ENCODE results near the gene COL20A1.

The COL20A1 gene

DNA sequence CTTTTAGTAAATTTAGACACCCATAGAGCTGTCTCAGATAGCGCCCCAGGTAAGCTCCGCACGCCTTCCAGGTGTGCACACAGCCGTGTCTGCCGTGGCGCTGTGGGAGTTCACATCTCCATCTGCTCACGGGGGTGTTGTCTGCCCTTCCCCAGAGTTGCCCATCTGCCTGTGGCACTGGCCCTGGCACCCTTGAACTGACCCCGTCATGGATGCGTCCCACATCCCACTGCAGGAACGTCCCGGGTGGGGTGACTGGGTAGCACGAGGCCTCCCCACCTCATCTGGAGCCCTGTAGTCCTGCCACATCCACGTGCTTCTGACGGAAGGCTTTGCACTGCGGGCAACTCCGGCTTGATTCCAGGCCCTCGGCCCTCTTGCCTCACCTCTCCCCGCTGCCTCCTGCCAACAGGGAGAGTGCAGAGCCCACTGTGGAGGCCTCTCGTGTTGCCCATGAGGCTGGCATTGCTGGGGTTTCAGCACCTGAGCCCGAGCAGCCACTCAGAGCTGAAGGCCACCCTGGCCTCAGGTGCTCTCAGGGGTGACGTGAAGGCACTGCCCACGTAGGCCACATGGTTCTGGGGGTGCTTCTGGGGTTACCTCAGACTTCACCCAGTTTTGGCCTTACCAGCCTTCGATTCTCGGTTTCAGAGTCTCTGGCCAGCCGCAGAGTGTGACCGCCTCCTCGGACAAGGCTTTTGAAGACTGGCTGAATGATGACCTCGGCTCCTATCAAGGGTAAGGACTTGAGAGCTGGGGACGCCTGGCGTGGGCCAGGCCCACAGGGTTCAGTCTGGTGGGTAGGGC lies 15.3 kb upstream of the COL20A1 start:
- no peak for DNase-seq (ENCODE audit: low spot score)

DNA sequence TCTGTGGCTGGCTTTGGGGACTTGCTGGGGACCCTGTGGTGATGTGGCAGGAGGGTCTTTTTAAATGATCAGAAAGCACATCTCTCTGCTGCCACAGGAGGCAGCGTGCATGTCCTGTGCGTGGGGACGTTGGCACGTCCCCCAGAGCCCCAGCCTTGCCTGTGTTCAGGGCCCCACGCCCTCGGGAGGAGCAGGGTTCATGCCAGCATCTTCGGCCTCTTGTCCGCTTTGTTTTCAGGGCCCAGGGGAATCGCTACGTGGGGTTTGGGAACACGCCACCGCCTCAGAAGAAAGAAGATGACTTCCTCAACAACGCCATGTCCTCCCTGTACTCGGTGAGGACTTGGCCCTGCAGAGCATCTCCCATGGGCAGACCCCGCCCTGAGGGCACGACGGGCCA lies 14.3 kb upstream of the COL20A1 start:
- no peak for DNase-seq (ENCODE audit: low spot score)

DNA sequence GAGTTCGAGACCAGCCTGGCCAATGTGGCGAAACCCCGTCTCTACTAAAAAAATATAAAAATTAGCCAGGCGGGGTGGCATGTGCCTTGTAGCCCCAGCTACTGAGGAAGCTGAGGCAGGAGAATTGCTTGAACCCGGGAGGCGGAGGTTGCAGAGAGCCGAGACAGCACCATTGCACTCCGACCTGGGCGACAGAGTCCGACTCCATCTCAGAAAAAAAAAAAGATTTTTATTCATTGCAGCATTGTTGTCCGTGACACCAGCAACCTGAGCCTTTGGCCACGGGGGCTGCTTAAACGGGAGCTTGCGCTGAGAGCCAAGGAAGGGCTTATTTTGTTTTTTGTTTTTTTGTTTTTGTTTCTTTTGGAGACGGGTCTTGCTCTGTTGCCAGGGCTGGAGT lies 13.1 kb upstream of the COL20A1 start:
- no peak for DNase-seq (ENCODE audit: low spot score)

DNA sequence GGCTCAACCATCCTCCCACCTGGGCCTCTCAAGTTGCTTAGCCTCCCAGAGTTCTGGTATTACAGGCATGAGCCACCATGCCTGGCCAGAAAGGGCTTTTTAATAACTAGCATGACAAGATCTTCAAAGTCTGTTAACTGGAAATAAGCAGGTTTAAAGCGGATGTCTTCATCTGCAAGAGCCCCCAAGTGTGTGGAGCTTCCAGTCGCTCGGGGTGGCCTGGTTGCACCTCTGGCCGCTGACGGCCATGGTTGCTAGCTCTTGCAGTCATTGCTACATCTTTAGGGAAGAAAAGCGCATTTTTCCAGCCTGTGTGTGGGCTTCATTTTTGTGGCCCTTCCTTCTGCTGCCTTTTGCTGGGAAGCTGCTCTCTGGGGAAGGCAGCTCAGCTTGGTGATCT lies 12.6 kb upstream of the COL20A1 start:
- DNase-seq (ENCODE audit: low spot score) = no peak

DNA sequence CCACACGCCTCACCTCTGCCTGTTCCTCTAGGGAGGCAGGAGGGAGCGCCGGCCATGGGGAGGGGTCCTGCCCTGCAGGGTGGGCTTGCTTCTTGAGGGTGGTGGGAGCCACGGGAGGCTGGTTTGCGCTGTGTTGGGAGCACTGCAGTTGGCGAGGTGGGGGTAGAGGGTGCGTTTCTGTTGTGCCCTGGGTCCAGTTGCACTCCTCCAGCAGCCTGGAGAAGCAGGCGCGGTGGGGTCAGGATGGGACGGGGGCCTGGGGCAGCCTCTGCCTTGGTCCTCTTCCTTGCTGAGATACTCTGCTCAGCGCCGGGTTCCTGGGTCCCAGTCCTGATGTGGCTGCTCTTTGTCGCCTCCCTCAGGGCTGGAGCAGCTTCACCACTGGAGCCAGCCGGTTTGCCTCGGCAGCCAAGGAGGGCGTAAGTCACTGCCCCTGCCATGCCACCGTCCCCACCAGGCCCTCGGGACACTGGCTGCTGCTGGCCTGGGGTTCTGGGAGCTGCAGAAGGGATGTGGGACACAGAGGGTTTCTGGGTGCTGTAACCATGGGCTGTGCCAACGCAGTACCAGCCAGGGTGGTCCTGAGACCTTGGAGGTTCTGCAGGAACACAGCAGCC lies 11.9 kb upstream of the COL20A1 start:
- DNase-seq (ENCODE audit: low spot score) = no peak

DNA sequence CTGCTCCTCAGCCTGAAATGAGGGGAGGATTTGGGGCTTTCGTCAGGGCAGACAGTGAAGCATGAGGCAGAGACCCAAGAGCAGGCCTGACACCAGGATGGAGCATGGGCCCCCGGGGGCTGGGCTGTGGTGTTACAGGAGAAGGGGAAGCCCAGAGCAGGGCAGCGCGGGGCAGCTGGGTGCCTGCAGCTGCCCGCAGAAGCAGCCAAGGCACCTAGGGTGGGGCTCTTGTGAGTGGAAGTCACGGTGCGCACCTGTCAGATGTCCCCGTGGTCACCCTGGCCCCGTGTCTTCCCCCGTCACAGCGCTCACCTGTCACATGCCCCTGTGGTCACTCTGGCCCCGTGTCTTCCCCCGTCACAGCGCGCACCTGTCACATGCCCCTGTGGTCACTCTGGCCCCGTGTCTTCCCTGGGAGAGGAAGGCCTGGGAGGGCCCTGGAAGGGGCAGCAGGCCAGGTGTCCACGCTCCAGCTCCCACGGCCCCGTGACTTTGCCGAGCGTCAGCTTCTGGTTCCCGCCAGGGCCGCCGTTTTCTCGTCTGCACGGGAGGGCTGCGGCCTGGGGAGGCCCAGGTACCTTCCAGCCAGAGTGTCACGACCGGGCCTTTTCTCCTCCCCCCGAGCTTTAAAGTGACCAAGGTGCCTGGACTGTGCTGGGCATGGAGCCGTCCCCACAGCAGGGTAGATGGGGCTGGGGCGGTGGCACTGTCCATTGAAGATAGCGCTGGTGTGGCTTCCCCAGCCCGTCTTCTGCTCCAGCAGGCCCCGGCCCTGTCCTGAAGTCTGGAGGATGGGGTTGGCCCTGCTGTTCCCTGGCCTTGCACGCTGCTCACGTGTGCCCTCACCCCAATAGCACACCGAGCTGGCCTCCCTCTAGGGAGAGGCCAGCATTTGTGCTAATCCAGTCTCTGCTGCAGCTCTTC lies 11.0 kb upstream of the COL20A1 start:
- DNase-seq (ENCODE audit: low spot score) = no peak

DNA sequence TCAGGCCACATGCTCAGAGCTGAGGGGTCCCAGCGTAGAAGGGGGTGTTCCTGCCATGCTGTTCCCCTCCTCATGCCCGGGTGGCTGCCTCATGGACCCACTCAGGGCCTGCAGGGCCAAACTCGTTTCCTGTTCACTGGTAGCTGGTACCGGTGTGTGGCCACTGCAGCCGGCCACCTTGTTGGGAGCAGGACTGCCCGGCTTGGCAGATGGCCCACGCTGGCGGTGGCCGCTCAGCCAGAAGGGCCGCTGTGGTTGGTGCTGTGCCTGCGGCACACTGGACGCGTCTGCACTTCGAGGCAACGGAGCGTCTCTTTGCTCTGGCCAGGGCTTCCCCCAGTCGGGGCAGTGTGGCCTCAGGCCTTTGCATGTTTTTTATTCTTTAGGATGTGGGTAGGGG lies 10.0 kb upstream of the COL20A1 start:
- no peak for DNase-seq (ENCODE audit: low spot score)

DNA sequence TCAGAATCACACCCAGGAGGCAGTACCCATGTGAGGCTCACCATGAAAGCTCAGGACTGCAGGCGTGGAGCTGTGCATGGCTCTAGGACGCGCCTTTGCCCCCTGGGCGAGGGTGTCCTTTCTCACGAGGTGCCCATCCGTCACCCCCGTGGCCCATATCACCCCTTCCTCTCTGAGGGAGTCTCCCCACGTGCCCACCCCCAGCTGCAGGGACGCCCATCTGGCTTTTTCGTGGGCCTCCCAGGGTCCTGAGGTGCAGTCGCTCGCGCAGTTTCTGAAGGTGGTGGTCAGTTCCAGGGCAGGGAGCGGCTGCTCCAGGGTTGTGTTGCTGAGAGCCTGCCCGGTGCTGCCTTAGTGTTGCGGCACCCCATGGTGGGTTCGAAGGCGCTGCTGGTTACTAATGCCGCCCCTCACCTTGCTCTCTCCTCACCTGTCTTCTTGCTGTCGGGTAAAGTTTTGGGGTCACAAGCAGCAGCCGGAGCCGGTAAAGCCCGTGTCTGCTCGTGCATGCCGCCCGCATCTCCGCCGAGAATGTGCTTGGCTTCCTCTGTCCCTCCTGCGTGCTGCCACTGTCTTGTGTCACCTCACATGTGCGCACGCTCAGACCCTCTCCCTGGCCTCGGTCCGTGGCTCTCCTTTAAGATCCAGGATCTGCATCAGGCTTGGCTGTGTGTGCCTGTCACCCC lies 9.4 kb upstream of the COL20A1 start:
- DNase-seq (ENCODE audit: low spot score) = no peak

DNA sequence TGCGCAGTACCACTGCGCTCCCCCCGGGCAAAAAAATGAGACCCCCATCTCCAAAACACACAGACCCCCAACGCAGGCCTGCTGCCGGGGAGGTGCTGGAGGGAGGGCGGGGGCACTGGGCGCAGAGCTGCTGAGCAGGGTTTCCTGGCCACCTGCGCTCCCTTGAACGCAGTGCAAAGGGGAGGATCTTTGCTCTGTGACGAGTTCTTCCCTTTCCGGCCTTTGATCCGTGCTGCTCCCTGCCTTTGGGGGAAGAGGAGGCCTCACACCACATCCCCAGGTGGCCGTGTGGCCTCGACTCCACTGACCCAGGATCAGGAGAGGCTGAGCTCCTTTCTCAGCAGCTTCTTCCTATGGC lies 8.9 kb upstream of the COL20A1 start:
- no peak for DNase-seq (ENCODE audit: low spot score)

DNA sequence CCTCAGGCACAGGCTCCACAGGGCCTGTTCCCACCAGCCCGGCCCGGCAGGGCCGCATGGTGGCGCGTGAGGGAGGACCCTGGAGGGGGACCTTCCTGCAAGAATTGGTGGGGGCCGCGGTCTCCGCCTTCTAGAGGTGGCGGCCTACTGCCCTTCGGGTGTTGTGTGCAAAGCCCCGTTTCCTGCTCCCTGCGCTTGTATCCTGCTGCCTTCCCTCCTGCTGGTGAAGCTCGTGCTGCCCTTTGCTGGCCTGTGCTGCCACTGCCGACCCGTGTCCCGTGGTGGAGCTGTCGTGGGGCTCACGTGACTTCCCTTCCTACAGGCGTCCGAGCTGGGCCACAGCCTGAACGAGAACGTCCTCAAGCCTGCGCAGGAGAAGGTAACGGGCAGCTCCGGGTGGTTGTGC lies 8.4 kb upstream of the COL20A1 start:
- no peak for DNase-seq (ENCODE audit: low spot score)

DNA sequence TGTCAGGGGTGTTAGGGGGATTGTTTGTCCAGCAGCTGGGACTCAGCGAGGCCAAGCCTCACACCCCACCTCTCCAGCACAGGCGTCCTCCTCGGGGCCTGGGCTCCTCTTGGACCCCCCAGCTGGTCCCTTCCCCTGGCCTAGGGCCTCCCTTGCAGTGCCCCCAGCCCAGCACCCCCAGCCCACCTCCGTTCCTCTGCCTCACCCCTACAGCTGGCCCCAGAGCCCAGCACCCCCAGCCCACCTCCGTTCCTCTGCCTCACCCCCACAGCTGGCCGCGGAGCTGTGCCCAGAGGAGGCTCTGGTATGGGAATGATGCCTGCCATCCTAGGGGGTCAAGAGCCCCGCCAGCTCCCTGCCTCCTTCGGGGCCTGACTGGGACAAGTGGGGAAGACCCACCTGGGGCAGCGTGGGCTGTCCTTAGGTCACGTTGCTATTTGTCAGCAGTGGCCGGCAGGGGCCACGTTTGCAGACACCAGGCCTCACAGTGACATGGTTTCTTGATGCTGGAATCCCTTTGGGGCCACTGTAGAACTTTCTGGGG lies 7.9 kb upstream of the COL20A1 start:
- no peak for DNase-seq (ENCODE audit: low spot score)

DNA sequence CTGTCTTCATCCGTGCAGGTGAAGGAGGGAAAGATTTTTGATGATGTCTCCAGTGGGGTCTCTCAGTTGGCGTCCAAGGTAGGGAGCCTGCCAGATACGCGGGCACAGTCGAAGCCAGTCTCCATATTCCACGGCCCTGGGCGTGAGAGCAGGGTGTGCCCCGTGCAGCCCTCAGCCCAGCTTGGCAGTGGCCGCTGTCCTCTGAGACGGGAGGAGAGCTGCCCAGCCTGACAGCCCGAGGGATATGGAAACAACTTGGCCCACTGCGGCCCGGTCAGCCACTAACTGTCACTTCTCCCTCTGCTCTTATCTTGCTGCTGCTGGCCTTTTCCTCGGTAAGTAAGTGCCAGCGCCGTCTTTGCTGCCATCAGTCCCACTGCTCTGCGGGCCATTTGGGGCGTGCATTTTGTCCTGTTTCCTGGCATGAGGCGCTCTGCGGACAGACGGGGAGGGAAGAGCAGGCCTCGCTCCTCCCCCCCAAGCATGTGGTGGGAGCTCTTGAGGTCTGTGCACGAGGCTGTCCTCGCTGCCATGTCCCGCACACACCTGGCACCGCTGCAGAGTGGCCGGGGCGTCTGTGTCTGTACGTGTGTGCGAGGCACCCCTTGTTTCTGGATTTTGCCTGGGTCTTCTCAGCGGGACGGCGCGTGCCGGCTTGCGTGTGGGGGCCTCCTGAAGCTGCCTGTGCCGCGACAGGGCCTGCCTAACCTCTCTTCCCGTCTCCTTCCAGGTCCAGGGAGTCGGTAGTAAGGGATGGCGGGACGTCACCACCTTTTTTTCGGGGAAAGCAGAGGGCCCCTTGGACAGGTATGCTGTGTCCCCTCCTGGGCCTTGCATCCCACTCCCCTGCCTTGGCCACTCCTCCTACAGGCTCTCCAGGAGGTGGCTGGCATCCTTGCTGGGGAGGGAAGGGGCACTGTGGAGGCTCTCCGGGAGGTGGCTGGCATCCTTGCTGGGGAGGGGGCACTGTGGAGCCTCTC lies 7.1 kb upstream of the COL20A1 start:
- no peak for DNase-seq (ENCODE audit: low spot score)

DNA sequence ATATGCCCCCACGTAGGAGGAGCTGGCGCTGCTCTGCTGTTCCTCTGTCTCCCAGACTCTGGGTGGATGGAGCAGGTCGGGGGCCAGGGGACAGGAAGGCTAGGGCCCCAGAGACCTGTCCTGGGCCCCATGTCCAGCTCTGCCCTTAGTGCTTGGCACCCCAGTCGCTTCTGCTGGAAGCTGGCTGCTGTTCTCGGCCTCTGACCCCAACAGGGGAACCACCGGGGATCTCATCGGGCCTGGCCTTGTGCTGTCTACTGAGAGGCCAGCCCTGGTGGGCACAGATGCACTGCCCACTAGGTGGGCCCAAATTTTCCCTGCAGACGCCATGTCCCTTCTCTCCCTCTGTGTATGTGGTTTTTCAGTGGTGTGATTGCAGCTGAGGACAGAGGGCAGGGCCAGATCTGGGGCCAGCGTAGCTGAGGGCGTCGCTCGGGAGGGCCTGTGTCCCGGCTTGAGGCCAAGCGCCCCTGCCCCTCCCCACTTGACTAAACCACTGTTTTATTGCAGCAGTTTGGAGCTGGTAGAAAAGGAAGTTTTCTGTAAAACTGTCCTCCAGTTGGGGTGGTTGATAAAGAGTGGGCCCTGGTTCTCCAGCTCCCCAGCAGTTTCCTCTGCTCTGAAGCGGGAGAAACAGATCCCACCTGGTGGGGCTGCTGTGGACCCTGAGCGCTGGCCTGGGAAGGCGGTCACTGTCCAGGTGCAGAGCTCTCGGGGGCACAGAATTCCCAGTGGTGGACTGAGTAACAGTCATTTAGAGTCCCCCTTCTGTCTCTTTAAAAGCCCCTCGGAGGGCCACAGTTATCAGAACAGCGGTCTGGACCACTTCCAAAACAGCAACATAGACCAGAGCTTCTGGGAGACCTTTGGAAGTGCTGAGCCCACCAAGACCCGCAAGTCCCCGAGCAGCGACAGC lies 5.9 kb upstream of the COL20A1 start:
- no peak for DNase-seq (ENCODE audit: low spot score)

DNA sequence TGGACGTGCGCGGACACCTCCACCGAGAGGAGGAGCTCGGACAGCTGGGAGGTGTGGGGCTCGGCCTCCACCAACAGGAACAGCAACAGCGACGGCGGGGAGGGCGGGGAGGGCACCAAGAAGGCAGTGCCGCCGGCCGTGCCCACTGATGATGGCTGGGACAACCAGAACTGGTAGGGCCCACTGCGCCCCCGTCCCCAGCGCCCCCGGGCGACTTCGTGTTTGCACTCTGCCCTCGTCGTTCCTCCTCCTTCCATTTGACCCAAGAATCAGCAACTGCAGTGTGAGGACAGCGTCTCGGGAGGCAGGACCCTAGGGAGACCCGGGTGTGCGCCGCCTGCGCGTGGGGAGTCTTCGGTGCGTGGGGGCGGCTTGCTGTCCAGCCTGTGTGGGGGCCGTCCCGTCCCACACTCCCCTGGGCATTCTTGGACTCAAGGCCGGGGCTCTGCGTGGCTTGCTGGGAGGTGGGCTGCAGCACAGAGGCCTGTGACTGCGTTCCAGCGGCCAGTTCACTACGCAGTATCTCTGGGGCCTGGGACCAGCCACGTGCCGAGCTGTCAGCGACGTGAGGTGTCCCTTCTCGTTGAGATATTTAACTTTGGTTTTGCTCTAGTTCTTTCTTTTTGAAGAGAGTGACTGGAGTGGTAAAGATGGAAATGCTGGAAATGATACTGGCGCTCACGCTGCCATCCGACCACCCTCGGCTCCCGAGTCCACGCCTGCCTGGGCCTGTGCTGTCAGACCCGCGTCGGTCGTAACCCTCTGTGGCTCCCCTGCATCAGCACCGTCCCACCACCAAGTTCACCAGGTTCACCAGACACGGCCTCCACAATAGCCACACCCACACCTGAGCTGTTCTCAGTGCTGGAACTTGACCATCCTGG lies 5.0 kb upstream of the COL20A1 start:
- DNase-seq (ENCODE audit: low spot score) = no peak

DNA sequence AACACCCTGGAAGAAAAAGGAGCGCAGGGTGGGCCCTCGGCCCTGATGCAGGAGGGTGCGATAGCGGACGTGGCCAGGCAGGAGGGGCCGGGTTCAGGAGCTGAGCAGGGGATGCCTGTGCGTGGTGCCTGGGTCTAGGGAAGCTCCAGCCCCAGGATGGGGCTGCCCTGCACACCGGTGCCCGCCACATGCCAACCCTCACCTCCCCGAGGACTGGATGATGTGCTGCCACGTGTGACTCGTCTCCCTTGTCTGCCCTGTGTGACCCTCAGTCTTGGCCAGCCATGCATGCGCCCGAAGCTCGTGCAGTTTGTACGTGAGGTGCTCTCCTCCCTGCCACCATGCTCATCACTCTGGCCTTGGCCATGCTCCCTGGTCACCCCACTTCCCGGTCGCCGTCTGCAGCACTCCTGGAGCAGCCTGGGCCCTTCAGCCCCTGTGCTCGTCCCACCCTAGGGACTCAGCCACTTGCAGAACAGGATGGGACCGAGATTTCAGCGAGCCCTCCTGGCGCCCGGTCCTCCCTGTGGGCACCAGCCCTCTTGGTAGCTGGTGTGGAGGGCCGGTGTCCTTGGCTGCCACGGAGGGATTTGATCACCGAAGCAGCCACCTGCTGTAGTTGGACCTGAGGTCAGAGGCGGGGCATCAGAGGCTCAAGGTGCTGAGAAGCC lies 4.3 kb upstream of the COL20A1 start:
- DNase-seq (ENCODE audit: low spot score) = no peak

DNA sequence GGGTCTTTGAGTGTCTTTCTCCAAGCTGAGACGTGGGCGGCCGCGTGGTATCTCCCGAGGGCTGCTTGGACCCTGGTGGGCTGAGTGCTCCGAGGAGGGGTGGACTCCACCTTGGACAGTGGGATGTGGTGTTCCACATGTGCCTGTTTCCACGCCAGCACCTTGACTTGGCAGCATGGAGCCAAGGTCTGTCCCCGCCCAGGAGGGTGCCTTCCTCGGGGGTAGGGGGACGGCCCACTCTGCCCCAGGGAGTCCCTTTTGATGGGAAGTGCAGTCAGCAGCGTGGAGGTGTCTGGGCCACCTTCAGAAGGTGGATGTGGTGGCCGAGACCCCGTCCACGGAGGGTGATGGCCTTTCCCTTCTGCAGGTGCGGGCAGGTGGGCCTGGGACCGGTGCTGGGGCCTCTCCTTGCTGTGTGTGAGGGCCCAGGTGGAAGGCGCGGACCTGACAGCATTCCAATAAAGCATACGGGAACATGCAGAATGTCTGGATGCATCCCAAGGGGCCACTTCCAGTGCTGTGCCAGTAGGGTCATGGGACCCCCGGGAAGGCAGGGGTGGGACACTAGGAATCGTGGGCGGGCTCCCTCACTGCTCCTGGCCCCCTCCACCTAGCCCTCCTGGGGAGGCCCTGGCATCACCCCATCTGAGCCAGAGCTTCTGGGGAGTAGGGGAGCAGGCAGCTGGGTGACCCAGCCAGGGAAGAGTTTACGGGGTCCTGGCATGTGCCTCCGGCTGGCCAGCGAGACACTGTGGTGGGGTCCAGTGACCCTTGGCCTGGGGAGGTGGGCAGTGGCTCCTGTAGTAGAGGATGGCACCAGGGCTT lies 3.5 kb upstream of the COL20A1 start:
- no peak for DNase-seq (ENCODE audit: low spot score)
